ENCODE results near the gene ESPNL.

GRCh38 chr2:238174701-238175100 lies 74.6 kb downstream of the ESPNL start:
- TF ChIP-seq CTCF (IDR thresholded peaks at IDR 0.05) (no peak), EP300 (IDR thresholded peaks at IDR 0.05) (no peak), POLR2A (IDR thresholded peaks at IDR 0.05) (no peak)
